ENCODE results near the gene TFF1.

TFF1 gene

DNA sequence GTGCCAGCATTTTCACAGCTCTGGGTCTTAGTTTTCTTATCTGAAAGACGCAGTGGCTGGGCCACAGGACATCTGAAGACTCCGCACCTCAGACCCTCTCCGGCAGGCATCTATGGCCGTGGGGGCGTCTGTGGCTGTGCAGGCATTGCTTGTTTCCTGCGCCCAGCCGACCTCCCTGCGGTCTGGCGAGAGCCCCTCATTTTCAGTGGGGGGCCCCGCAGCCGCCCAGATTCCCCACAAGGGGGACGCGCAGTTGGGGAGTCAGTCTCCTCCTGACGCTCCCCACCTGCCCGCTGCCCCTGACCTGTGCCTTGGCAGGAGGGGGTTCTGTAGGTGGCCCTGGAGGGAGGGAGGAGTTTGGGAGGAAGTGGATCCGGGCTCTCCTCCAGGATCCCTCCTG lies 3.5 kb upstream of the TFF1 start:
- no peak for ATAC-seq
- TF ChIP-seq, protein P1, sequence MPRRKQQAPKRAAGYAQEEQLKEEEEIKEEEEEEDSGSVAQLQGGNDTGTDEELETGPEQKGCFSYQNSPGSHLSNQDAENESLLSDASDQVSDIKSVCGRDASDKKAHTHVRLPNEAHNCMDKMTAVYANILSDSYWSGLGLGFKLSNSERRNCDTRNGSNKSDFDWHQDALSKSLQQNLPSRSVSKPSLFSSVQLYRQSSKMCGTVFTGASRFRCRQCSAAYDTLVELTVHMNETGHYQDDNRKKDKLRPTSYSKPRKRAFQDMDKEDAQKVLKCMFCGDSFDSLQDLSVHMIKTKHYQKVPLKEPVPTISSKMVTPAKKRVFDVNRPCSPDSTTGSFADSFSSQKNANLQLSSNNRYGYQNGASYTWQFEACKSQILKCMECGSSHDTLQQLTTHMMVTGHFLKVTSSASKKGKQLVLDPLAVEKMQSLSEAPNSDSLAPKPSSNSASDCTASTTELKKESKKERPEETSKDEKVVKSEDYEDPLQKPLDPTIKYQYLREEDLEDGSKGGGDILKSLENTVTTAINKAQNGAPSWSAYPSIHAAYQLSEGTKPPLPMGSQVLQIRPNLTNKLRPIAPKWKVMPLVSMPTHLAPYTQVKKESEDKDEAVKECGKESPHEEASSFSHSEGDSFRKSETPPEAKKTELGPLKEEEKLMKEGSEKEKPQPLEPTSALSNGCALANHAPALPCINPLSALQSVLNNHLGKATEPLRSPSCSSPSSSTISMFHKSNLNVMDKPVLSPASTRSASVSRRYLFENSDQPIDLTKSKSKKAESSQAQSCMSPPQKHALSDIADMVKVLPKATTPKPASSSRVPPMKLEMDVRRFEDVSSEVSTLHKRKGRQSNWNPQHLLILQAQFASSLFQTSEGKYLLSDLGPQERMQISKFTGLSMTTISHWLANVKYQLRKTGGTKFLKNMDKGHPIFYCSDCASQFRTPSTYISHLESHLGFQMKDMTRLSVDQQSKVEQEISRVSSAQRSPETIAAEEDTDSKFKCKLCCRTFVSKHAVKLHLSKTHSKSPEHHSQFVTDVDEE (CRISPR knock-in tag; IDR thresholded peaks at IDR 0.05), result no peak
- TF ChIP-seq, protein P2, sequence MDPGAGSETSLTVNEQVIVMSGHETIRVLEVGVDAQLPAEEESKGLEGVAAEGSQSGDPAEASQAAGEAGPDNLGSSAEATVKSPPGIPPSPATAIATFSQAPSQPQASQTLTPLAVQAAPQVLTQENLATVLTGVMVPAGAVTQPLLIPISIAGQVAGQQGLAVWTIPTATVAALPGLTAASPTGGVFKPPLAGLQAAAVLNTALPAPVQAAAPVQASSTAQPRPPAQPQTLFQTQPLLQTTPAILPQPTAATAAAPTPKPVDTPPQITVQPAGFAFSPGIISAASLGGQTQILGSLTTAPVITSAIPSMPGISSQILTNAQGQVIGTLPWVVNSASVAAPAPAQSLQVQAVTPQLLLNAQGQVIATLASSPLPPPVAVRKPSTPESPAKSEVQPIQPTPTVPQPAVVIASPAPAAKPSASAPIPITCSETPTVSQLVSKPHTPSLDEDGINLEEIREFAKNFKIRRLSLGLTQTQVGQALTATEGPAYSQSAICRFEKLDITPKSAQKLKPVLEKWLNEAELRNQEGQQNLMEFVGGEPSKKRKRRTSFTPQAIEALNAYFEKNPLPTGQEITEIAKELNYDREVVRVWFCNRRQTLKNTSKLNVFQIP (CRISPR knock-in tag; IDR thresholded peaks at IDR 0.05; ENCODE audit: borderline replicate concordance, low read depth), result no peak
- TF ChIP-seq RARB (CRISPR knock-in tag; IDR thresholded peaks at IDR 0.05) (no peak), ZNF8 (CRISPR knock-in tag; IDR thresholded peaks at IDR 0.05) (no peak), OSR1 (CRISPR knock-in tag; IDR thresholded peaks at IDR 0.05) (no peak), TCF4 (CRISPR knock-in tag; IDR thresholded peaks at IDR 0.05; ENCODE audit: borderline replicate concordance) (no peak), ESRRG (CRISPR knock-in tag; IDR thresholded peaks at IDR 0.05) (no peak), ISL1 (CRISPR knock-in tag; IDR thresholded peaks at IDR 0.05) (no peak), ZNF70 (CRISPR knock-in tag; IDR thresholded peaks at IDR 0.05) (no peak), ZNF565 (CRISPR knock-in tag; conservative IDR thresholded peaks at IDR 0.05; ENCODE audit: low read depth) (no peak), ZFP30 (CRISPR knock-in tag; IDR thresholded peaks at IDR 0.05) (no peak), CSDC2 (CRISPR knock-in tag; IDR thresholded peaks at IDR 0.05) (no peak), ARNTL (CRISPR knock-in tag; IDR thresholded peaks at IDR 0.05; ENCODE audit: borderline replicate concordance, low read depth) (no peak)
- TF ChIP-seq, protein P3, sequence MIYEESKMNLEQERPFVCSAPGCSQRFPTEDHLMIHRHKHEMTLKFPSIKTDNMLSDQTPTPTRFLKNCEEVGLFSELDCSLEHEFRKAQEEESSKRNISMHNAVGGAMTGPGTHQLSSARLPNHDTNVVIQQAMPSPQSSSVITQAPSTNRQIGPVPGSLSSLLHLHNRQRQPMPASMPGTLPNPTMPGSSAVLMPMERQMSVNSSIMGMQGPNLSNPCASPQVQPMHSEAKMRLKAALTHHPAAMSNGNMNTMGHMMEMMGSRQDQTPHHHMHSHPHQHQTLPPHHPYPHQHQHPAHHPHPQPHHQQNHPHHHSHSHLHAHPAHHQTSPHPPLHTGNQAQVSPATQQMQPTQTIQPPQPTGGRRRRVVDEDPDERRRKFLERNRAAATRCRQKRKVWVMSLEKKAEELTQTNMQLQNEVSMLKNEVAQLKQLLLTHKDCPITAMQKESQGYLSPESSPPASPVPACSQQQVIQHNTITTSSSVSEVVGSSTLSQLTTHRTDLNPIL (CRISPR knock-in tag; IDR thresholded peaks at IDR 0.05; ENCODE audit: low read depth), result no peak
- TF ChIP-seq, protein P4, sequence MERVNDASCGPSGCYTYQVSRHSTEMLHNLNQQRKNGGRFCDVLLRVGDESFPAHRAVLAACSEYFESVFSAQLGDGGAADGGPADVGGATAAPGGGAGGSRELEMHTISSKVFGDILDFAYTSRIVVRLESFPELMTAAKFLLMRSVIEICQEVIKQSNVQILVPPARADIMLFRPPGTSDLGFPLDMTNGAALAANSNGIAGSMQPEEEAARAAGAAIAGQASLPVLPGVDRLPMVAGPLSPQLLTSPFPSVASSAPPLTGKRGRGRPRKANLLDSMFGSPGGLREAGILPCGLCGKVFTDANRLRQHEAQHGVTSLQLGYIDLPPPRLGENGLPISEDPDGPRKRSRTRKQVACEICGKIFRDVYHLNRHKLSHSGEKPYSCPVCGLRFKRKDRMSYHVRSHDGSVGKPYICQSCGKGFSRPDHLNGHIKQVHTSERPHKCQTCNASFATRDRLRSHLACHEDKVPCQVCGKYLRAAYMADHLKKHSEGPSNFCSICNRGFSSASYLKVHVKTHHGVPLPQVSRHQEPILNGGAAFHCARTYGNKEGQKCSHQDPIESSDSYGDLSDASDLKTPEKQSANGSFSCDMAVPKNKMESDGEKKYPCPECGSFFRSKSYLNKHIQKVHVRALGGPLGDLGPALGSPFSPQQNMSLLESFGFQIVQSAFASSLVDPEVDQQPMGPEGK (CRISPR knock-in tag; IDR thresholded peaks at IDR 0.05; ENCODE audit: borderline replicate concordance), result no peak
- TF ChIP-seq, protein P5, sequence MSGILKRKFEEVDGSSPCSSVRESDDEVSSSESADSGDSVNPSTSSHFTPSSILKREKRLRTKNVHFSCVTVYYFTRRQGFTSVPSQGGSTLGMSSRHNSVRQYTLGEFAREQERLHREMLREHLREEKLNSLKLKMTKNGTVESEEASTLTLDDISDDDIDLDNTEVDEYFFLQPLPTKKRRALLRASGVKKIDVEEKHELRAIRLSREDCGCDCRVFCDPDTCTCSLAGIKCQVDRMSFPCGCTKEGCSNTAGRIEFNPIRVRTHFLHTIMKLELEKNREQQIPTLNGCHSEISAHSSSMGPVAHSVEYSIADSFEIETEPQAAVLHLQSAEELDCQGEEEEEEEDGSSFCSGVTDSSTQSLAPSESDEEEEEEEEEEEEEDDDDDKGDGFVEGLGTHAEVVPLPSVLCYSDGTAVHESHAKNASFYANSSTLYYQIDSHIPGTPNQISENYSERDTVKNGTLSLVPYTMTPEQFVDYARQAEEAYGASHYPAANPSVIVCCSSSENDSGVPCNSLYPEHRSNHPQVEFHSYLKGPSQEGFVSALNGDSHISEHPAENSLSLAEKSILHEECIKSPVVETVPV (CRISPR knock-in tag; IDR thresholded peaks at IDR 0.05), result no peak

DNA sequence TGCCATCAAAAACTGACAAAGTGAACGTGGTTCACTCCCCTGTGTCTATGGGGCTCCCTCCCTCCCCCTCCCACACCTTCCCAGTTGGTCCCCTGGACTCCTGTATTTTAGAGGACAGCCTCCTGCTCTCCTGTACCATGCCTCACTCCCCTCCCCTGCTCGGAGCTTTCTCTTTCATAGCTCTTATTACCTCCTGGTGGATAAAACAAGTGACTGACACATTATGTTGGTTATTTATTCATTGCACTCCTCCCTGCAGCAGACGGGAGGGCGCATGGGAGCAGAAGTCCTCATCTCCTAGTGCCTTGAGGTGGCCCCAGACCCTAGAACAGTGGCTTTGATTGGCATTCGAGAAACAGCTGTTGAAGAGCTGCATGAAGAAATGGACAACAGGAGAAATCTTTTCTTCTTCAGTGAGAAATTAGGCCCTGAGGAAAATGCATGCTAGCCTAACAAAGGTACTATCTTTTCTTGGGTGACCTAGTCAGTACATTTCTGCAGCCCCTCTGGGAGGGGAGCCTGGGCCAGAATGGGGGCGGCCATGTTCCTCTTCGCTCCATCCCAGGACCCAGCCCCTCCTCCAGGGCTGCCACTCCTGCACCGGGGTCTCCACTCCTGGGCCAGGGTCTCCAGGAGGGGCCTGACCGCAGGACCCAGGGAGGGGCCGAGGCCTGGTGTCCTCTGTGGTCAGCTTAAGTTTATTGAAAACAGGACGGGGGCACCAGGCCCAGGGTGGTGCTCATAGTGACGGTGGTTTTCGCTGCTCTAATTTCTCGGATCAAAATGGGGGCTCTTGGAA lies 1.2 kb upstream of the TFF1 start:
- ATAC-seq, result no peak
- TF ChIP-seq, protein P5 (CRISPR knock-in tag; IDR thresholded peaks at IDR 0.05), result no peak
- TF ChIP-seq, protein P3 (CRISPR knock-in tag; IDR thresholded peaks at IDR 0.05; ENCODE audit: low read depth), result no peak
- TF ChIP-seq GLIS3 (CRISPR knock-in tag; IDR thresholded peaks at IDR 0.05) (no peak), PPARA (CRISPR knock-in tag; IDR thresholded peaks at IDR 0.05; ENCODE audit: borderline replicate concordance) (no peak), ZNF565 (CRISPR knock-in tag; conservative IDR thresholded peaks at IDR 0.05; ENCODE audit: low read depth) (no peak), ARNTL (CRISPR knock-in tag; IDR thresholded peaks at IDR 0.05; ENCODE audit: borderline replicate concordance, low read depth) (no peak), TOX (CRISPR knock-in tag; IDR thresholded peaks at IDR 0.05; ENCODE audit: borderline replicate concordance) (no peak), ZFP3 (CRISPR knock-in tag; IDR thresholded peaks at IDR 0.05) (no peak), RARB (CRISPR knock-in tag; IDR thresholded peaks at IDR 0.05) (no peak), TCF4 (CRISPR knock-in tag; IDR thresholded peaks at IDR 0.05; ENCODE audit: borderline replicate concordance) (no peak), ZNF70 (CRISPR knock-in tag; IDR thresholded peaks at IDR 0.05) (no peak)
- TF ChIP-seq, protein P2 (CRISPR knock-in tag; IDR thresholded peaks at IDR 0.05; ENCODE audit: borderline replicate concordance, low read depth), result no peak
- TF ChIP-seq, protein P1 (CRISPR knock-in tag; IDR thresholded peaks at IDR 0.05), result no peak

All from SK-N-SH treated with all-trans-retinoic acid at 6 μM for 48 hours (cell line).